ENCODE data around the gene GNAI3.

GNAI3 gene

DNA sequence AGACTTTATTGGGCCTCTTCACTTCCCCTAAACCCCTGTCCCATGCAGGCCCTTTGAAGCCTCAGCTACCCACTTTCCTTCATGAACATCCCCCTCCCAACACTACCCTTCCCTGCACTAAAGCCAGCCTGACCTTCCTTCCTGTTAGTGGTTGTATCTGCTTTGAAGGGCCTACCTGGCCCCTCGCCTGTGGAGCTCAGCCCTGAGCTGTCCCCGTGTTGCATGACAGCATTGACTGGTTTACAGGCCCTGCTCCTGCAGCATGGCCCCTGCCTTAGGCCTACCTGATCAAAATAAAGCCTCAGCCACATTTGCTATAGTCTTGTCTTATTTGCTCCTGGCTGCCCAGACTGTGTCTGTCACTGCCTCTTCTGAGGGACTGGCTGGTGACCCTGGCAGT lies 113.0 kb downstream of the GNAI3 start:
- DNase-seq (ENCODE audit: low read depth, low spot score): no peak
- no peaks in the 10 kb centered on the region for H3K27me3 ChIP-seq (ENCODE audit: control insufficient read depth, insufficient read depth, low read length)
- H3K9me3 ChIP-seq (ENCODE audit: control insufficient read depth, insufficient read depth, low read length): no peaks in the 10 kb centered on the region
- H3K4me3 ChIP-seq (ENCODE audit: low read length): no peak overlapping the region
- H3K4me1 ChIP-seq (ENCODE audit: control insufficient read depth, insufficient read depth, low read length): no peaks in the 10 kb centered on the region
- no CpG with 5 or more reads among the region's 2 CpGs for WGBS (ENCODE audit: insufficient coverage, insufficient read length)
- no peaks in the 10 kb centered on the region for H3K36me3 ChIP-seq (ENCODE audit: control insufficient read depth, insufficient read depth, low read length)
- no peak overlapping the region for H3K27ac ChIP-seq (ENCODE audit: low read length)

DNA sequence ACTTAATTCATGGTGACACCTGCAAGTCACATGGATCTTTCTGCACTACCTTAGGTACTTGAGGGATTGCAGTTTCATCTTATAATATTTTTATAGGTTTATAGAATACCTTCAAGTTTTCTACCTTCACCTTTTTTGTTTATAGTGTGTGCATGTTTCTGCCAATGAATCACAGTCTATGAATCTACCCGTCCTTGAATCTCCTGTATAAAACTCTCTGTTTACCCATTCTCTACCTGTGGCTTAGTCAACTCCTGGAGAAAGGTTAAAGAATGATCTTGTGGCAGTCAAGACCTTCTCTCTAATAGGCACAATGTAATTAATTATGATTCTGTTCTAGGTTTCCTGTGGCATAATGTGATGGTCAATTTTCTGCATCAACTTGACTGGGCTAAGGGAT lies 116.3 kb downstream of the GNAI3 start:
- no peaks in the 10 kb centered on the region for H3K27me3 ChIP-seq (ENCODE audit: control insufficient read depth, insufficient read depth, low read length)
- H3K4me1 ChIP-seq (ENCODE audit: control insufficient read depth, insufficient read depth, low read length): peaks cover 2% of the 10 kb centered on the region; the same call in 1 of the 2 replicates
- no peaks in the 10 kb centered on the region for H3K9me3 ChIP-seq (ENCODE audit: control insufficient read depth, insufficient read depth, low read length)
- no peak overlapping the region for H3K4me3 ChIP-seq (ENCODE audit: low read length)
- no CpG with 5 or more reads among the region's 1 CpG for WGBS (ENCODE audit: insufficient coverage, insufficient read length)
- H3K27ac ChIP-seq (ENCODE audit: low read length): no peak overlapping the region
- H3K36me3 ChIP-seq (ENCODE audit: control insufficient read depth, insufficient read depth, low read length): no peaks in the 10 kb centered on the region
- DNase-seq (ENCODE audit: low read depth, low spot score): no peak

DNA sequence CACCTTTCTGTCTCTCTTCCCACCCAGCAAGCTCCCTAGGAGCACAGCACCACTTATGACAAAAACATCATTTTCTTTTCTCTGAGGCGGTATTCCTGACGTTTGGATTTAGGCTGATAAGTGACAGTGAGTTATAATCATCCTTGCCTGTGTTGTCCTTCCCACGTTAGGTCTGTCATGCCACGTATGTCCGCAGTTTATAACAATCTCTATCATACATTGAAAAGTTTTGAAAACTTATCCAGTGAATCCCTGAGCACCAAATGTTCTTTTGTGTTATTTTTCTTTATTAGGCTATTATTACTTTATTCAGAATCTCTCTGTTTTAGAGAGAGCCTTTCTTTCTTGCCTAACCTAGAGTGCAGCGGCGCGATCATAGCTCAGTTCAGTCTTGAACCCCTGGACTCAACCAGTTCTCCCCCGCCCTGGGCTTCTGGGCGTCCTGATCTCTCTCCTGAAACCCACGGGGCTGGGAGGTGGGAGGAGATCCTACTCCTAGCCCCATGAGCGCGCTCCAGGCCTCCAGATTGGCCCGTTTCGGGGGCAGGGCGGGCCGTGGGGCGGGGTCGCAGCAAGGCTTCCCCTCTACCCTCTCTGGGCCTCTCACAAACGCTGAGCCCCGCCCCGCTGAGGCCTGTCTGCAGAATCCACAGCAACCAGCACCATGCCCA lies 119.2 kb downstream of the GNAI3 start, which contains the start of gene GSTM2:
TSS of gene GSTM2 (plus strand) at position 606 of the 671 bp plus-strand sequence. CDS start at position 665, 59 bp downstream.
- Histone ChIP-seq H3K27me3 (ENCODE audit: control insufficient read depth, insufficient read depth, low read length) (no peaks in the 10 kb centered on the region), H3K36me3 (ENCODE audit: control insufficient read depth, insufficient read depth, low read length) (no peaks in the 10 kb centered on the region), H3K4me1 (ENCODE audit: control insufficient read depth, insufficient read depth, low read length) (peaks cover 2% of the 10 kb centered on the region; the same call in 1 of the 2 replicates), H3K27ac (ENCODE audit: low read length) (no peak within 1 kb of the TSS), H3K9me3 (ENCODE audit: control insufficient read depth, insufficient read depth, low read length) (no peaks in the 10 kb centered on the region), H3K4me3 (ENCODE audit: low read length) (peak within 1 kb of the TSS; percentile 28; the same call in 1 of the 2 replicates)
- no CpG with 5 or more reads among the region's 22 CpGs for WGBS (ENCODE audit: insufficient coverage, insufficient read length)
- peak; percentile 68 for DNase-seq (ENCODE audit: low read depth, low spot score)
